Astrocyte of the hippocampus (primary cell): Measurements from ENCODE around the gene TMEM196.
"Not testable (repeated sequence)": the region's sequence is repeated elsewhere in the genome, so short reads cannot be mapped to it uniquely, and the experiment has no call there.

Source experiments
- DNase-seq: peaks from one replicate; pipeline ENCODE4 v3.0.0; 2011; ENCODE audit warnings: low read depth, low spot score

TMEM196 gene

GRCh38 chr7:19707240-19707639 lies 66.2 kb downstream of the TMEM196 start:
- peak; percentile 8 for DNase-seq

- DNase-seq = no peak
Measured at GRCh38 chr7:19705663-19706062, 67.8 kb downstream of the TMEM196 start.

GRCh38 chr7:19701471-19701870 lies 71.9 kb downstream of the TMEM196 start:
- DNase-seq = no peak

GRCh38 chr7:19700936-19701335 lies 72.5 kb downstream of the TMEM196 start:
- DNase-seq = no peak

- no peak for DNase-seq
Measured at GRCh38 chr7:19698331-19698730, 75.1 kb downstream of the TMEM196 start.

GRCh38 chr7:19696926-19697325 lies 76.5 kb downstream of the TMEM196 start:
- DNase-seq = no peak

GRCh38 chr7:19692111-19692828 lies 81.1 kb downstream of the TMEM196 start:
- no peak for DNase-seq

- DNase-seq = no peak
Measured at GRCh38 chr7:19690736-19691135, 82.7 kb downstream of the TMEM196 start.

GRCh38 chr7:19689130-19689529 lies 84.3 kb downstream of the TMEM196 start:
- not testable (repeated sequence) for DNase-seq

- DNase-seq = no peak
Measured at GRCh38 chr7:19681596-19681995, 91.8 kb downstream of the TMEM196 start.

GRCh38 chr7:19677180-19677579 lies 96.2 kb downstream of the TMEM196 start:
- DNase-seq = no peak

GRCh38 chr7:19675816-19676215 lies 97.6 kb downstream of the TMEM196 start:
- DNase-seq = no peak

GRCh38 chr7:19674266-19674960 lies 99.0 kb downstream of the TMEM196 start:
- peak; percentile 37 for DNase-seq

GRCh38 chr7:19670806-19671205 lies 102.6 kb downstream of the TMEM196 start:
- no peak for DNase-seq
